HG02798 (cell line): Measurements from ENCODE around the gene SPAG16.
"Not testable (repeated sequence)": the region's sequence is repeated elsewhere in the genome, so short reads cannot be mapped to it uniquely, and the experiment has no call there.

ENCODE experiments used
- ATAC-seq: cut with Tn5 transposase; IDR thresholded peaks from one replicate; pipeline ENCODE4 v1.9.1; 2021; ENCODE audit warnings: mild to moderate bottlenecking; ENCODE audit not compliant: unreplicated experiment, poor library complexity

SPAG16 gene

DNA sequence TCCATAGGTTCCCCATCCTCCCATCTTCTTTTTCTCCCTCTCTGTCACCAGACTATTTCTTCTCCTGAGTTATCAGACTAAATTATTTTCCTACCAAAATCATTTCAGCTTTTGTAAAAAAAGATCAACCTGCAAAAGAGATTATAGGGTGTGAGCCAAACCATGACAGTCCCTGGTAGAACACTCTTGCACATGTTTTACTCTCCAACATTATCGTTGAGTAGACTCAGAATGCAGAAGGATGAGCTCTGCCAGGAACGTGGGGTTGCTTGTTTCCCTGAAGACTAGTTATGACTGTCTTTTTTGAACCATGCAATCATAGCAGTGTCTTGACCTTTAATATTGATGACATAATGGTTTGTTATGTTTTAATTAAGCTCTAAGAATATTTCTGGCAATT lies 766.5 kb downstream of the SPAG16 start:
- ATAC-seq = no peak

- no peak for ATAC-seq
These were observed 767.3 kb downstream of the SPAG16 start for GRCh38 chr2:214051585-214051984.

DNA sequence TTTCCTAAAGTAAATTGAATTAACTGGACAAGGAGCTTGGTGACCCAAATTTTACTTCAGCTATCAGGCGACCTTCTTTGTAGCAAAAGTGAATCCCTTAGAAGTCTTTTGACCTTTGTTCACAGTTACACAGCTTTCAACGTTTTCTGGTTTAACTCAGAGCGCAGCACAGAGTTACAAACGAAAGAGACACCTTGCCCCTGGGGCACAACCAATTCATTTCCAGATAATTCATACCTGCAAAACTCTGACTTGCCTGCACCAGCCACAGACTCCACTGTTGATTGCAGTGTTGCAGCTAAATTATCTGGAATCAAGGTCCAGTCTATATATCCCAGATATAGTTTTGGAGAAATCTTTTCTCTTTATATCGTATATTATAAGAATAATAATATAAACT lies 768.0 kb downstream of the SPAG16 start:
- no peak for ATAC-seq

GRCh38 chr2:214057986-214058385 lies 773.7 kb downstream of the SPAG16 start:
- ATAC-seq = no peak

DNA sequence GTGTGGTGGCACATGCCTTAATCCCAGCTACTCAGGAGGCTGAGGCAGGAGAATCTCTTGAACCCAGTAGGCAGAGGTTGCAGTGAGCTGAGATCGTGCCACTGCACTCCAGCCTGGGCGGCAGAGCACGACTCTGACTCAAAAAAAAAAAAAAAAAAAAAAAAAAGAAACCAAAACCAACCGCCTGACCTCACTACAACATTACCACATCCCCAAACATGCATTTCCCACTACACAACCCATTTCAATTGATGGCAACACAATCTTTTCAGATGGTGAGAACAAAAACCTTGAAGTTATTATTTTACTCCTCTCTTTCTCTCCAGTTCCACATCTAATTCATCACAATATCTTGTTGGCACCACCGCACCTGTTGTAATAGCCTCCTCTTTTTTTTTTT lies 778.0 kb downstream of the SPAG16 start:
- not testable (repeated sequence) for ATAC-seq

GRCh38 chr2:214064471-214064870 lies 780.2 kb downstream of the SPAG16 start:
- no peak for ATAC-seq

DNA sequence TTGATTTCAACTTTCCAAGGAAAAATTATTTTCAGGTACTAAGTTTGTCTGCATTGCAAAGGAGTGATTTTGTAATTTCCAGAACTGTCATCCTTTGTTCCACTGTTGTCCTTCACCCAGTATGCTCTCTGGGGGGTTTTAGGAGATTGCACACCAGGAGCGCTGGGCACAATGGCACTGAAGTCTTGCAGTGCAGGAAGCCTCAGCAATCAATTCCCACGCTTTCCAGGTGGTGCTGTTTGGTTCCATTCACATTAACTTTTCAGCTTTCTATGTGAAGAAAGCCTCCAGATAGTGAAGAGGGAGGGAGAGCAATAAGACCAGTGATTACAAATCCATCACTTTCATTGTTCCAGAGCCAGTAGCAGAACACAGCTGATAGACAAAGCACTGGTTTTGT lies 782.6 kb downstream of the SPAG16 start:
- ATAC-seq = no peak

DNA sequence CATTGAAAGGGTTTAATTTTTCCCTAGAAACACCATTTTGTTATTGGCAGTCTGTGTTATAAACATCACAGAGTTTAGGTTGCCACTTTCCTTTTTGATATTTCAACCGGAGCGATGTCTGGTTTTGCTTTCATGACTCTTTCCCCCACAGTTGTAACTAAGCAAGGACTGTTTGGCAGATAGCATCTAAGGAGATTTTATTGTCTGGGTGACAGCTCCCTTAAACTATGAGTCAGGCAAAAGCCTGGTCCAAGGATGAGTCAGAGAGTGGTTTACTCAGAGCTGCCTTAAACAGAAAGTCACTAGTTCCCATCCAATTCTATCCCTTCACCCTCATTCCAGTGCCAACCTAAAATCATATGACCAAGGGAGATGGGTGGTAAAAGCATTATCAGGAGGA lies 785.0 kb downstream of the SPAG16 start:
- ATAC-seq = peak; percentile 88

GRCh38 chr2:214075456-214075855 lies 791.2 kb downstream of the SPAG16 start:
- ATAC-seq = no peak

DNA sequence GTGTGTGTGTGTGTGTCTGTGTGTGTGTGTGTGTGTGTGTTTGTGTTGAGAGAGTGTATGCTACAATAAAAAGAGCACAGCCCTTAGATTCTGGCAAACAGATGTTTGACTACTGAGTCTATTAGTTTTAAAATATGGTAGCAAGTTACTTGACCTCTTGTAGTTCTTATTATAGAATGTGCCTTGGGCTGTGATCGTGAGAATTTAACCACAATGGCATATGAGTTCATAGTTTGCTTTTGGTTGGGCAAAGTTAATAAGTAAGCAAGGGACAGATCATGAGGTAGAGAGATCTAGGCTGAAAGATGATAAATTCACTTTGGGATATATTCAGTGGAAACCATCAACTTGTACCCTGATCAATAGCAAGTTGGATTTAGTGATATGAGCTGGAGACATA lies 792.3 kb downstream of the SPAG16 start:
- peak; percentile 75 for ATAC-seq

GRCh38 chr2:214077727-214078126 lies 793.5 kb downstream of the SPAG16 start:
- no peak for ATAC-seq

DNA sequence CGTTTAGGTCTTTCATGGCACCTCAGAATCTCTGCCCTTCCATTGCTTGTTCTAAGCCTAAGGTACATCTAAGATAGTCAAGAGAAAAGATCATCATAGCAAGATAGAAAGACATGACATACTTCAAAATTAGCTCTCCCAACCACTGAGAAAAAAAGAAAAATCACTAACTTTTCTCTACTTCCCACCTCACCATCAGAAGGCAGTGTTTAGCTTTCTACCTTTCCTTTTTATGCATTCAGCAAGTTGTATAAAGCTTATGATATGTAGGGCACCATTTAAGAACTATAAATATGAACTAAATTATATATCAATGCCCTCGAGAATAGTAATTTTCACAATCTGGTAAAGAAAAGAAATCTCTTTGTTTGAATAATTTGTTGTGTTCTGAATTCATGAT lies 794.8 kb downstream of the SPAG16 start:
- no peak for ATAC-seq

DNA sequence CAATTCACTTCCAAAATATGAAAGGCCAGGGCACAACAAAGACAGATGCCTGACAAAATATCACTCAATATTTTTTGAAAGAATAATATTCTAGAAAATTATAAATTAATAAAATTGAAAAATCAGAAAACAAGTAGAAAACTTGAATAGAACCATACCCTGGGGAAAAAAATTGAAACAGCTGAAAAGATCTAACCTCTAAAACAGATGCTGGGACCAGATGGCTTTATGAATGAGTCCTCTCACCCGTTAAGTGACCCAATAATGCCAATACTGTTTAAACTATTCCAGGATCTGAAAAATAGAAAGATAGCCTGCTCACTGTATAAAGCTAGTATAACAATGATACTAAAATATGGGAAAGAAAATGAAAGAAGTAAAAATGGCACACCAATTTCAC lies 804.3 kb downstream of the SPAG16 start:
- no peak for ATAC-seq

DNA sequence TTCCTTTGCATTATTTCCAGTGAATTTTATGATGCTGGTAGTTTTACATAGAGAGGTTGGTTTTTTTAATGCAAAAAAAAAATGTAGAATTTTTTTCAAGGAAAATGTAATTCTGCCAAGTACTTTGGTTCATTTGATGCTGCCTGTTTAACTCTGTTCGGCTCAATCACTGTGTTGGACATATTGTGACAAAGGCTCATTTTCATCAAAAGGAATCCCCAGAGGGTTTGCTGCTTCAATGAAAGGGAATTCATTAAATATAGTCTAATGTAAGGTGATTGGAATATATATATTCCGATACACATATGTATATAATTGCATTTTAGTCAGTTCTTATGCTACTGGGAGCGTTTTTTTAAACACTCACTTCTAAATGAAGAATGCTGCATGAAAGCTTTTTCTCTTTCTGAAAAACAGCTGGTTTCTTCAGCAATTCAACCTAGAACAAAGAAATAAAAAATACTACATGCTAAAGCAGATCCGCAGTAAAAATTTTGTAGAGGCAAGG lies 812.0 kb downstream of the SPAG16 start:
- no peak for ATAC-seq

DNA sequence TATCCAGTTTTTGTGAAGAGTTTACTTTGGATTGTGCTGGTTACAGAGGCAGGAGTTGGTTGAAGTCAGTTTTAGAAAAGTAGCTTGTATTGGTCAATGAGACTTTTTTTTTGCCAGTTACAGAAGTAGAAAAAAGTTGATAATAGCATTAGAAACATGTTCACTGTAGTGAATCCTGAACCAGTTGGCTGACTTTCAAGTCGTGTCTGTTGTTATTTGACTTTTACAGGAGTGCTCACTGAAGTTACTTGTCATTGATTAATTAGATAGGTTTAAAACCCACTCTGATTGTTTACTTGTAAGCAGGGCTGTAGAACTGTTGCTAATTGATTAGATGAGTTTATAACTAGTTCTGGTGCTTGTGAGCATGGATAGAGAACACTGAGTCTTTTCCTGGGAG lies 814.5 kb downstream of the SPAG16 start:
- no peak for ATAC-seq

DNA sequence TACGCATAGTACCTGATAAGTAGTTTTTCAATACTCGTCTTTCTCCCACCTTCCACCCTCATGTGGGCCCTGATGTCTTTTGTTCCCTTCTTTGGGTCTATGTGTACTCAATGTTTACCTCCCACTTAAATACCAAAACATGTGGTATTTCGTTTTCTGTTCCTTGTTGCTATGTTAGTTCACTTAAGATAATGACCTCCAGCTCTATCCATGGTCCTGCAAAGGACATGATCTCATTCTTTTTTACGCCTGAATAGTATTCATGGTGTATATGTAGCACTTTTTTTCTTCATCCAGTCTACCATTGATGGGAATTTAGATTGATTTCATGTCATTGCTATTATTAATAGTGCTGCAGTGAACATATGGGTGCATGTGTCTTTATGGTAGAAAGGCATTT lies 816.2 kb downstream of the SPAG16 start:
- ATAC-seq = no peak

- no peak for ATAC-seq
These were observed 819.2 kb downstream of the SPAG16 start for GRCh38 chr2:214103276-214104001.

GRCh38 chr2:214104219-214104618 lies 820.0 kb downstream of the SPAG16 start:
- ATAC-seq = no peak

GRCh38 chr2:214104967-214105366 lies 820.7 kb downstream of the SPAG16 start:
- ATAC-seq = no peak

- ATAC-seq = no peak
These were observed 823.5 kb downstream of the SPAG16 start for GRCh38 chr2:214107726-214108125.

DNA sequence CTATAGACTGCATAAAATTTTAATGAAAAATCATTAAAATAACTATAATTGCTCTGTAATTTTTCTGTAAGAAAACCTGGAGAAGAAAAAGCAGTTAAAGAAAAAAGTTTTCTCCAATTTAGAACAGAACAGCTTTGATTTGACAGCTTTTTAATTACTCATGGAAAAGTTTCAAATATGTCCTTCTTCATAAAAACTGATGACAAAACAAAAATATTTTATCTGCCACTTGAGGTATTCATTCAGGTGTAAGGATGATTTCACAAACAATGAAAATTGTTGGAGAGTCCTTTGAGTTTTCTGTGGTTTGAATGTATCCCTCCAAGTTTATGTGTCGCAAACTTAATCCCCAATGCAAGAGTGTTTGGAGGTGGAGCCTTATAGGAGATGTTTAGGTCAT lies 824.3 kb downstream of the SPAG16 start:
- ATAC-seq = no peak

- ATAC-seq = no peak
These were observed 832.8 kb downstream of the SPAG16 start for GRCh38 chr2:214117054-214117453.
